Astrocyte (in vitro differentiated cells and primary cell): ENCODE results near the gene DTNA. TPM values are rescaled to one million over a fixed set of nuclear protein-coding genes. Genes with fewer than 3 reads are reported as not detected.

Source experiments
- DNase-seq: peaks from one replicate; pipeline ENCODE4 v3.0.0-alpha.2; 2010; ENCODE audit warnings: low read depth
- FAIRE-seq: peaks from 2 replicates; lab custom pipeline; 2011; peaks lifted over from hg19 to GRCh38; lab: Jason Lieb, UNC
- H2AFZ ChIP-seq: 2 replicates; pipeline ENCODE4 v1.6.0; 2012; ENCODE audit warnings: low read depth, low read length, inconsistent platforms
- H3K27ac ChIP-seq: 2 replicates; pipeline ENCODE4 v1.5.1; 2011; ENCODE audit warnings: low read depth, low read length, inconsistent platforms
- H3K27me3 ChIP-seq: 2 replicates; pipeline ENCODE4 v1.6.0; 2011; ENCODE audit warnings: low read length, inconsistent platforms; ENCODE audit not compliant: insufficient read depth
- H3K36me3 ChIP-seq: 2 replicates; pipeline ENCODE4 v1.5.1; 2011; ENCODE audit warnings: low read length, inconsistent platforms; ENCODE audit not compliant: insufficient read depth
- H3K4me1 ChIP-seq: 2 replicates; pipeline ENCODE4 v1.5.1; 2011; ENCODE audit warnings: low read length, inconsistent platforms; ENCODE audit not compliant: insufficient read depth
- H3K4me2 ChIP-seq: 2 replicates; pipeline ENCODE4 v1.6.0; 2012; ENCODE audit warnings: low read length, inconsistent platforms
- H3K4me3 ChIP-seq: 2 replicates; pipeline ENCODE4 v1.5.1; 2011; ENCODE audit warnings: low read depth, mild to moderate bottlenecking, low read length, inconsistent platforms; ENCODE audit not compliant: insufficient read depth
- H3K79me2 ChIP-seq: 2 replicates; pipeline ENCODE4 v1.6.0; 2012; ENCODE audit warnings: mild to moderate bottlenecking, low read length, inconsistent platforms; ENCODE audit not compliant: insufficient read depth
- H3K9ac ChIP-seq: 2 replicates; pipeline ENCODE4 v1.6.0; 2012; ENCODE audit warnings: mild to moderate bottlenecking, low read length, inconsistent platforms
- H3K9me3 ChIP-seq: 2 replicates; pipeline ENCODE4 v1.5.1; 2012; ENCODE audit warnings: low read depth, mild to moderate bottlenecking, low read length, inconsistent platforms; ENCODE audit not compliant: insufficient read depth
- H4K20me1 ChIP-seq: 2 replicates; pipeline ENCODE4 v1.6.0; 2012; ENCODE audit warnings: low read length, inconsistent platforms; ENCODE audit not compliant: insufficient read depth
- H3K27ac Mint-ChIP-seq: one replicate; pipeline ENCODE4 v1.8.0; 2021; ENCODE audit warnings: mild to moderate bottlenecking, mixed read lengths; ENCODE audit not compliant: unreplicated experiment
- H3K27me3 Mint-ChIP-seq: one replicate; pipeline ENCODE4 v1.8.0; 2021; ENCODE audit warnings: low read depth, mixed read lengths; ENCODE audit not compliant: unreplicated experiment
- H3K36me3 Mint-ChIP-seq: one replicate; pipeline ENCODE4 v1.8.0; 2021; ENCODE audit warnings: low read depth, mixed read lengths; ENCODE audit not compliant: unreplicated experiment
- H3K4me1 Mint-ChIP-seq: one replicate; pipeline ENCODE4 v1.8.0; 2021; ENCODE audit warnings: low read depth, mixed read lengths; ENCODE audit not compliant: unreplicated experiment
- H3K4me3 Mint-ChIP-seq: one replicate; pipeline ENCODE4 v1.8.0; 2021; ENCODE audit warnings: mild to moderate bottlenecking, moderate library complexity, mixed read lengths; ENCODE audit not compliant: unreplicated experiment
- H3K9me3 Mint-ChIP-seq: one replicate; pipeline ENCODE4 v1.8.0; 2021; ENCODE audit warnings: mild to moderate bottlenecking, mixed read lengths; ENCODE audit not compliant: unreplicated experiment
- CTCF ChIP-seq: IDR thresholded peaks from 2 replicates; pipeline ENCODE4 v1.5.1; 2011; ENCODE audit warnings: low read depth, mild to moderate bottlenecking, inconsistent platforms, low read length, moderate library complexity; ENCODE audit not compliant: insufficient read depth
- EZH2 ChIP-seq: IDR thresholded peaks from 2 replicates; pipeline ENCODE4 v1.6.1; 2012; ENCODE audit warnings: mild to moderate bottlenecking, low read length, inconsistent platforms; ENCODE audit not compliant: insufficient read depth
- total RNA-seq: library from RNA; stranded (reverse); gene quantifications from 2 replicates; pipeline ENCODE4 v1.2.1, GENCODE V29; 2021

Gene DTNA
- total RNA-seq, 1 donor from 2014 or later, result 41.1 TPM

GRCh38 chr18:34746614-34747013, 36.5 kb downstream of the DTNA start:
- Mint-ChIP-seq H3K4me1 (no peaks in the 10 kb centered on the region), H3K27me3 (no peaks in the 10 kb centered on the region), H3K36me3 (no peaks in the 10 kb centered on the region), H3K9me3 (no peaks in the 10 kb centered on the region), H3K4me3 (no peak overlapping the region), H3K27ac (no peak overlapping the region)
- no peaks in the 10 kb centered on the region for H3K79me2 ChIP-seq
- no peak overlapping the region for H3K4me2 ChIP-seq
- H3K9me3 ChIP-seq, result no peaks in the 10 kb centered on the region
- no peaks in the 10 kb centered on the region for H4K20me1 ChIP-seq
- FAIRE-seq, result no peak
- H3K4me1 ChIP-seq, result no peaks in the 10 kb centered on the region
- H3K36me3 ChIP-seq, result no peaks in the 10 kb centered on the region
- H3K27me3 ChIP-seq, result no peaks in the 10 kb centered on the region
- no peak for DNase-seq
- no peak overlapping the region for H2AFZ ChIP-seq
- H3K9ac ChIP-seq, result no peak overlapping the region
- H3K27ac ChIP-seq, result no peak overlapping the region
- TF ChIP-seq CTCF (no peak), EZH2 (no peak)
- H3K4me3 ChIP-seq, result no peak overlapping the region

- no peak overlapping the region for H3K4me3 Mint-ChIP-seq
These were observed 39.6 kb downstream of the DTNA start for GRCh38 chr18:34749721-34750120.

More at GRCh38 chr18:34749721-34750120, 39.6 kb downstream of the DTNA start:
- no peaks in the 10 kb centered on the region for H3K79me2 ChIP-seq
- H3K4me2 ChIP-seq, result no peak overlapping the region
- no peaks in the 10 kb centered on the region for H3K36me3 Mint-ChIP-seq
- FAIRE-seq (no peak), DNase-seq (no peak)
- H3K9me3 Mint-ChIP-seq, result no peaks in the 10 kb centered on the region
- H3K27ac ChIP-seq, result no peak overlapping the region
- H3K4me1 ChIP-seq, result no peaks in the 10 kb centered on the region
- H3K4me1 Mint-ChIP-seq, result no peaks in the 10 kb centered on the region
- no peak overlapping the region for H3K9ac ChIP-seq
- no peaks in the 10 kb centered on the region for H3K9me3 ChIP-seq
- H4K20me1 ChIP-seq, result no peaks in the 10 kb centered on the region
- no peaks in the 10 kb centered on the region for H3K27me3 Mint-ChIP-seq
- no peak for TF ChIP-seq CTCF
- no peak for TF ChIP-seq EZH2
- no peak overlapping the region for H3K4me3 ChIP-seq
- H3K36me3 ChIP-seq, result no peaks in the 10 kb centered on the region
- no peaks in the 10 kb centered on the region for H3K27me3 ChIP-seq
- no peak overlapping the region for H3K27ac Mint-ChIP-seq
- H2AFZ ChIP-seq, result no peak overlapping the region
